ENCODE measurements around the gene CCDC33.

- TF ChIP-seq CTCF (IDR thresholded peaks at IDR 0.05) (no peak), EP300 (IDR thresholded peaks at IDR 0.05) (no peak), POLR2A (IDR thresholded peaks at IDR 0.05) (no peak)
Observed at GRCh38 chr15:74253211-74253921, 17.2 kb downstream of the CCDC33 start.
